Measurements from ENCODE around the gene ING4.
A peak's percentile ranks its signal among the peaks of the same experiment; 100 is the strongest.

The ING4 gene

GRCh38 chr12:6684609-6685008, 21.7 kb upstream of the ING4 start:
- no peak overlapping the region for H3K4me3 ChIP-seq (ENCODE audit: low read depth, low read length)
- peak; percentile 46; the same call in 1 of the 2 replicates for TF ChIP-seq CTCF (IDR thresholded peaks at IDR 0.05; ENCODE audit: borderline replicate concordance, insufficient read depth, low read depth, low read length)

- TF ChIP-seq CTCF (IDR thresholded peaks at IDR 0.05; ENCODE audit: borderline replicate concordance, insufficient read depth, low read depth, low read length), result no peak
- H3K4me3 ChIP-seq (ENCODE audit: low read depth, low read length), result no peak overlapping the region
Observed at GRCh38 chr12:6676962-6677361, 14.0 kb upstream of the ING4 start.

GRCh38 chr12:6672143-6672542, 9.2 kb upstream of the ING4 start:
- H3K4me3 ChIP-seq (ENCODE audit: low read depth, low read length), result no peak overlapping the region
- no peak for TF ChIP-seq CTCF (IDR thresholded peaks at IDR 0.05; ENCODE audit: borderline replicate concordance, insufficient read depth, low read depth, low read length)

- no peak for TF ChIP-seq CTCF (IDR thresholded peaks at IDR 0.05; ENCODE audit: borderline replicate concordance, insufficient read depth, low read depth, low read length)
- H3K4me3 ChIP-seq (ENCODE audit: low read depth, low read length), result no peak overlapping the region
Observed at GRCh38 chr12:6667559-6668210, 4.8 kb upstream of the ING4 start.

GRCh38 chr12:6666211-6666610, 3.3 kb upstream of the ING4 start:
- no peak for TF ChIP-seq CTCF (IDR thresholded peaks at IDR 0.05; ENCODE audit: borderline replicate concordance, insufficient read depth, low read depth, low read length)
- H3K4me3 ChIP-seq (ENCODE audit: low read depth, low read length), result no peak overlapping the region

- H3K4me3 ChIP-seq (ENCODE audit: low read depth, low read length), result no peak overlapping the region
- no peak for TF ChIP-seq CTCF (IDR thresholded peaks at IDR 0.05; ENCODE audit: borderline replicate concordance, insufficient read depth, low read depth, low read length)
Observed at GRCh38 chr12:6664902-6665301, 2.0 kb upstream of the ING4 start.

- H3K4me3 ChIP-seq (ENCODE audit: low read depth, low read length), result peak overlapping the region; percentile 72
- no peak for TF ChIP-seq CTCF (IDR thresholded peaks at IDR 0.05; ENCODE audit: borderline replicate concordance, insufficient read depth, low read depth, low read length)
Observed at GRCh38 chr12:6662602-6662905, 365 bp downstream of the ING4 start.
